IPS-18a (cell line): ENCODE measurements around the gene RFPL4A.
"Not testable (repeated sequence)": the region's sequence is repeated elsewhere in the genome, so short reads cannot be mapped to it uniquely, and the experiment has no call there.

ENCODE experiments used
- H3K27ac ChIP-seq: one replicate; pipeline ENCODE4 v1.5.1; 2013; ENCODE audit warnings: low read length
- H3K27me3 ChIP-seq: one replicate; pipeline ENCODE4 v1.6.1; 2013; ENCODE audit warnings: mild to moderate bottlenecking, low read length; ENCODE audit not compliant: control insufficient read depth, insufficient read depth
- H3K36me3 ChIP-seq: one replicate; pipeline ENCODE4 v1.6.1; 2013; ENCODE audit warnings: low read depth, low read length; ENCODE audit not compliant: control insufficient read depth
- H3K4me1 ChIP-seq: one replicate; pipeline ENCODE4 v1.6.1; 2013; ENCODE audit warnings: low read depth, low read length; ENCODE audit not compliant: control insufficient read depth
- H3K4me3 ChIP-seq: one replicate; pipeline ENCODE4 v1.5.1; 2013; ENCODE audit warnings: low read length
- H3K9ac ChIP-seq: one replicate; pipeline ENCODE4 v1.6.1; 2013; ENCODE audit warnings: mild to moderate bottlenecking, low read length, moderate library complexity
- H3K9me3 ChIP-seq: one replicate; pipeline ENCODE4 v1.6.1; 2013; ENCODE audit warnings: low read depth, low read length; ENCODE audit not compliant: control insufficient read depth

Gene RFPL4A

GRCh38 chr19:55750715-55751114 lies 8.2 kb upstream of the RFPL4A start:
- Histone ChIP-seq H3K4me3 (no peak overlapping the region), H3K27me3 (no peaks in the 10 kb centered on the region), H3K9ac (no peak overlapping the region), H3K36me3 (no peaks in the 10 kb centered on the region), H3K9me3 (peaks cover 49% of the 10 kb centered on the region), H3K4me1 (no peaks in the 10 kb centered on the region), H3K27ac (no peak overlapping the region)

GRCh38 chr19:55753401-55753800 lies 5.5 kb upstream of the RFPL4A start:
- no peaks in the 10 kb centered on the region for H3K27me3 ChIP-seq
- peaks cover 48% of the 10 kb centered on the region for H3K9me3 ChIP-seq

GRCh38 chr19:55756808-55757207 lies 2.1 kb upstream of the RFPL4A start:
- H3K4me3 ChIP-seq, H3K4me1 ChIP-seq, H3K27ac ChIP-seq, H3K27me3 ChIP-seq, H3K9ac ChIP-seq, H3K36me3 ChIP-seq: not testable (repeated sequence)
- H3K9me3 ChIP-seq: peaks cover 54% of the 10 kb centered on the region

More at GRCh38 chr19:55753401-55753800, 5.5 kb upstream of the RFPL4A start:
- no peak overlapping the region for H3K27ac ChIP-seq
- H3K4me3 ChIP-seq: no peak overlapping the region
- no peaks in the 10 kb centered on the region for H3K36me3 ChIP-seq
- H3K9ac ChIP-seq: no peak overlapping the region
- no peaks in the 10 kb centered on the region for H3K4me1 ChIP-seq

- no peaks in the 10 kb centered on the region for H3K27me3 ChIP-seq
- no peaks in the 10 kb centered on the region for H3K4me1 ChIP-seq
- no peak overlapping the region for H3K9ac ChIP-seq
- peaks cover 36% of the 10 kb centered on the region for H3K9me3 ChIP-seq
- H3K27ac ChIP-seq: no peak overlapping the region
- H3K36me3 ChIP-seq: no peaks in the 10 kb centered on the region
- no peak overlapping the region for H3K4me3 ChIP-seq
Observed at GRCh38 chr19:55766466-55766865, 7.6 kb downstream of the RFPL4A start.

GRCh38 chr19:55768818-55769217 lies 9.9 kb downstream of the RFPL4A start, which contains the start of gene RFPL4AL1:
TSS of gene RFPL4AL1 (plus strand) at chr19:55769118. CDS start at chr19:55771805, 2,687 bp downstream.
- not testable (repeated sequence) for H3K9ac ChIP-seq, H3K27me3 ChIP-seq, H3K27ac ChIP-seq, H3K4me1 ChIP-seq, H3K36me3 ChIP-seq, H3K4me3 ChIP-seq
- H3K9me3 ChIP-seq: peaks cover 36% of the 10 kb centered on the region

- H3K4me1 ChIP-seq, H3K27ac ChIP-seq, H3K27me3 ChIP-seq, H3K36me3 ChIP-seq, H3K4me3 ChIP-seq, H3K9ac ChIP-seq: not testable (repeated sequence)
- peaks cover 34% of the 10 kb centered on the region for H3K9me3 ChIP-seq
Observed at GRCh38 chr19:55769632-55770031, 10.7 kb downstream of the RFPL4A start.

- H3K4me1 ChIP-seq: no peaks in the 10 kb centered on the region
- no peaks in the 10 kb centered on the region for H3K36me3 ChIP-seq
- H3K9ac ChIP-seq: no peak overlapping the region
- H3K4me3 ChIP-seq: no peak overlapping the region
- H3K27ac ChIP-seq: no peak overlapping the region
- H3K9me3 ChIP-seq: peaks cover 60% of the 10 kb centered on the region
- no peaks in the 10 kb centered on the region for H3K27me3 ChIP-seq
Observed at GRCh38 chr19:55777528-55777927, 18.6 kb downstream of the RFPL4A start.

GRCh38 chr19:55778331-55778730 lies 19.4 kb downstream of the RFPL4A start:
- Histone ChIP-seq H3K27ac (no peak overlapping the region), H3K9ac (no peak overlapping the region), H3K9me3 (peaks cover 63% of the 10 kb centered on the region), H3K4me3 (no peak overlapping the region), H3K36me3 (no peaks in the 10 kb centered on the region), H3K4me1 (no peaks in the 10 kb centered on the region), H3K27me3 (no peaks in the 10 kb centered on the region)

GRCh38 chr19:55781112-55781511 lies 22.2 kb downstream of the RFPL4A start:
- no peaks in the 10 kb centered on the region for H3K36me3 ChIP-seq
- no peak overlapping the region for H3K4me3 ChIP-seq
- H3K9me3 ChIP-seq: peaks cover 69% of the 10 kb centered on the region
- no peaks in the 10 kb centered on the region for H3K4me1 ChIP-seq
- no peaks in the 10 kb centered on the region for H3K27me3 ChIP-seq
- H3K27ac ChIP-seq: no peak overlapping the region
- H3K9ac ChIP-seq: no peak overlapping the region

GRCh38 chr19:55795021-55795420 lies 36.1 kb downstream of the RFPL4A start:
- Histone ChIP-seq H3K36me3 (no peaks in the 10 kb centered on the region), H3K9ac (no peak overlapping the region), H3K4me3 (no peak overlapping the region), H3K4me1 (no peaks in the 10 kb centered on the region), H3K27me3 (no peaks in the 10 kb centered on the region), H3K9me3 (peaks cover 55% of the 10 kb centered on the region), H3K27ac (no peak overlapping the region)

GRCh38 chr19:55801416-55801815 lies 42.5 kb downstream of the RFPL4A start:
- Histone ChIP-seq H3K27me3 (no peaks in the 10 kb centered on the region), H3K4me3 (no peak overlapping the region), H3K4me1 (no peaks in the 10 kb centered on the region), H3K36me3 (no peaks in the 10 kb centered on the region), H3K9me3 (peaks cover 62% of the 10 kb centered on the region), H3K9ac (no peak overlapping the region), H3K27ac (no peak overlapping the region)

- no peaks in the 10 kb centered on the region for H3K36me3 ChIP-seq
- H3K27me3 ChIP-seq: no peaks in the 10 kb centered on the region
- peaks cover 68% of the 10 kb centered on the region for H3K9me3 ChIP-seq
- no peak overlapping the region for H3K9ac ChIP-seq
- no peak overlapping the region for H3K4me3 ChIP-seq
- H3K27ac ChIP-seq: no peak overlapping the region
- H3K4me1 ChIP-seq: no peaks in the 10 kb centered on the region
Observed at GRCh38 chr19:55802281-55802680, 43.4 kb downstream of the RFPL4A start.
